GM18951 (cell line): Measurements from ENCODE around the gene MAJIN.

Experiments
- POLR2A ChIP-seq: IDR thresholded peaks from 4 replicates; pipeline ENCODE4 v1.6.1; 2011; ENCODE audit warnings: mild to moderate bottlenecking; ENCODE audit not compliant: insufficient read length, insufficient read depth; ENCODE audit errors: extremely low read depth
- in situ Hi-C: fragments of 300-500 bp; cut with MboI; formaldehyde crosslinking; loops from one replicate; pipeline ENCODE4 v1.12.0; 2022; ENCODE audit warnings: low sequenced_read_pairs, mixed read lengths, inconsistent platforms; ENCODE audit not compliant: unreplicated experiment

The MAJIN gene

GRCh38 chr11:64970731-64971151 lies 1.2 kb downstream of the MAJIN start:
- TF ChIP-seq POLR2A, result no peak
- in situ Hi-C loops, result no loop called here

GRCh38 chr11:64969209-64969608 lies 2.7 kb downstream of the MAJIN start:
- no peak for TF ChIP-seq POLR2A
- in situ Hi-C loops, result no loop called here

DNA sequence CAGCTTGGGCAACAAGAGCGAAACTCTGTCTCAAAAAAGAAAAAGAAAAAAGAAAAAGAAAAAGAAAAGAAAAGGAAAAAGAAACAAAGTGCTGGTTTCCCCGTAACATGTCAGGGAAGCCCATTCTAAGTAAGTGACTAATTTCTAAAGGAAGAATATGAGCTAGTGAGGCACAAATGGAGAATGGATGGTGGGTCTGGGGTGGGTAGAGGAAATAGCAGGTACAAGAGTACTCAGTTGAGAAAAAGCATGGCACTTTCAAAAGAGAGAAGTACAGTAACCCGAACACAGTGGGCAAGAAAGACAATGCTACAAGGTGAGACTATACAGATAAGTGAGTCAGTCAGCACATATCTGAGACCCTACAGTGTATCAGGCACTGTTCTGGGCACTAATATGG lies 4.5 kb downstream of the MAJIN start:
- in situ Hi-C loops, result no loop called here

GRCh38 chr11:64963072-64963631 lies 8.8 kb downstream of the MAJIN start:
- in situ Hi-C loops, result no loop called here
- no peak for TF ChIP-seq POLR2A

More for the DNA sequence above, 4.5 kb downstream of the MAJIN start:
- TF ChIP-seq POLR2A, result no peak

DNA sequence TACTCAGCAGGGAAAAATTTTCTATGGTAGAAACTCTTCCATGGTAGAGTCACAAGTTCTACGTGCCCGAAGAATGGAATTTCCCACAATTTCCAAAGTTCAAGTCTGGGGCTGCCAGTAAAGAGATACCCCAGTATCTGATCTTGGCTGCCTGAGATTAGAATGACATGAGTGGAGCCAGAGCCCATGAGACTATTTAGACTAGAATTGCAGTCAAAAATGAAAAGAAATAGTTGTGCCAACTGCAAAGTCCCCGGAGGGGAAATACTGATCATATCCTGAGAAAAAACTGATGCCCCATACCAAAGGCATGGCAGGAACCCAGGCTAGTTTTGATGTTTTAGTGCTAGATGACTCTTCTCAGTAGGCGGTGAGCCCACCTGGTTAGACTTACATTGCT lies 11.2 kb downstream of the MAJIN start:
- no peak for TF ChIP-seq POLR2A
- in situ Hi-C loops, result no loop called here

DNA sequence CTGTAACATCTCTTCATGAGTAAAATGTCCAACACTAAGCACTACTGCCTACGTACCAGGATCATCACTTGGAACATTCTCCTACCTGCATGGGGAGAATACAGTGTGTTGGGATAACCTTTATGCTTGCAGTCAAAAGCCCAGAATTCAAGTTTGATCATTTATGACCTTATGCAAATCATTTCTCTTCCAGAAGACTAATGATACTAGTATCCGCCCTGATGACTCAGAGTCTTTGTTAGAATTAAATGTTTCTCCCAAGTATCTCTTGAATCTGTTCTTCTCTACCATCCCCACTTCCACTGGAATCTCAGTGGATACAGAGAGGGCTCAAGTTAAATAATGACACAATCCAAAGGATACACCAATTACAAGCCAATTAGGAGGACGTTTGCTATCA lies 12.4 kb downstream of the MAJIN start:
- no peak for TF ChIP-seq POLR2A

GRCh38 chr11:64954201-64954600 lies 17.7 kb downstream of the MAJIN start:
- TF ChIP-seq POLR2A, result no peak
- in situ Hi-C loops, result no loop called here

More for the DNA sequence above, 12.4 kb downstream of the MAJIN start:
- in situ Hi-C loops, result no loop called here

- TF ChIP-seq POLR2A, result no peak
These were observed 20.4 kb downstream of the MAJIN start for GRCh38 chr11:64951529-64951928.

GRCh38 chr11:64947208-64947814 lies 24.6 kb downstream of the MAJIN start:
- no peak for TF ChIP-seq POLR2A
- in situ Hi-C loops, result no loop called here

More at GRCh38 chr11:64951529-64951928, 20.4 kb downstream of the MAJIN start:
- in situ Hi-C loops, result no loop called here

DNA sequence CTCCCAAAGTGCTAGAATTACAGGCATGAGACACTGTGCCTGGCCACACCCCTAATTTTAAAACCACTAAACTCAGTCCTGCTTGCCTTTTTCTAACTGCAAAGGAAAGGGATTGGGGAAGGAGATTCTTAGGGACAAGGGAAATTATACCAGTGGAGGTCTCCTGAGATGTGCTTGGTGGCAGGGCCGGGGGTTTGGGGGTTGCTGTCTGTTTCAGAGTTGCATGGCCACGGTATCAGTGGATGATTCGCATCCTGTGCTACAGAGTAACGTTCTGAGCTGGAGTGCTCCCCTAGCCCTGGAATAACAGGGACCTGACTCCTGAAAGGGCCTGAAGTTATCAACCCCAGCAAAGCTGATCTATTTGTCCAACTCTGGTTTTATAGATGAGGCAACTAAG lies 35.4 kb downstream of the MAJIN start:
- TF ChIP-seq POLR2A, result no peak
- in situ Hi-C loops, result no loop called here

- in situ Hi-C loops, result no loop called here
- TF ChIP-seq POLR2A, result no peak
These were observed 36.4 kb downstream of the MAJIN start, which contains the start of gene GPHA2 for GRCh38 chr11:64935359-64936081. GPHA2 (minus strand) TSS chr11:64935893; CDS start chr11:64935460, 433 bp downstream.

DNA sequence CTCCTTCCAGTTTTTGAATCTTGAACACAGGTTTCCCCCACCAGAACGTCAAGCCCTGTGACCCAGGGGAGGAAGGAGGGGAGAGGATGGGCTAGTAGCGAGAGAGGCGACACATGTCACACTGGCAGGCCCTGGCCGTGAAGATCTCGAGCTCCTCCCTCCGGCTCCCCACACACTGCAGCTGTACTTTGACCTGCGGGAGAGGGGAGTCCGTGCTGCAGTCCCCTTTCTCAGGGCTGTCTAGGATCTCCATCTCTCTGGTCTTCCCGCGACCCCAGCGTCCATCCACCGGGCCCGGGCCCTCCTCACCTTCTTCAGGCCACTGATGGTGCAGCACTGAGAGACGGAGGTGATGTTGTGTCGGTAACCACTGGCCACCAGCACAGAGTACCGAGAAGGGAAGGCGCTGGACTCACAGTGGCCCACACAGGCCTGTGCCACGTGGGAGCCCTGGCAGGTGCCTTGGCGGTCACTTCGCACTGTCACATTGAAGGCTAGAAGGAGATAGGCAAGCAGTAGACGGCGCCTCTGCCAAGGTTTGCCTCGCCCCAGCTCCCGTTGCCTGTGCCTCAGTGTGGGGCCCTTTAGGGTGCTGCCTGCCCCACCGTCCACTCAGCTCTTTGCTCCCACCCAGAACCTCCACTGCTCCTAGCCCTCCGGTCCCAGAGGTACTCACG lies 37.1 kb downstream of the MAJIN start:
- no peak for TF ChIP-seq POLR2A
- in situ Hi-C loops, result no loop called here

GRCh38 chr11:64933935-64934681 lies 37.8 kb downstream of the MAJIN start:
- in situ Hi-C loops, result no loop called here
- TF ChIP-seq POLR2A, result no peak
